Fibroblast of villous mesenchyme (primary cell): ENCODE measurements around the gene NTM. TPM values are rescaled to one million over a fixed set of nuclear protein-coding genes. Genes with fewer than 3 reads are reported as not detected.

Experiments used
- DNase-seq: peaks from one replicate; pipeline ENCODE4 v3.0.0-alpha.2; 2010; ENCODE audit warnings: low read depth
- H3K4me3 ChIP-seq: 2 replicates; pipeline ENCODE4 v1.5.1; 2011; ENCODE audit warnings: low read depth, mild to moderate bottlenecking, low read length
- CTCF ChIP-seq: IDR thresholded peaks from 2 replicates; pipeline ENCODE4 v1.5.1; 2012; ENCODE audit warnings: low read depth, mild to moderate bottlenecking, low read length; ENCODE audit not compliant: insufficient read depth
- total RNA-seq: library from RNA; depleted of rRNA; stranded (reverse); fragments of >200 nt; gene quantifications from 2 replicates; pipeline ENCODE4 v1.2.3, GENCODE V29; 2012

Gene NTM
- total RNA-seq, 1 donor: 7.3 TPM

GRCh38 chr11:131373095-131373725 is 2.8 kb downstream of the NTM start:
- TF ChIP-seq CTCF: no peak

GRCh38 chr11:131373756-131374155 is 3.3 kb downstream of the NTM start:
- no peak overlapping the region for H3K4me3 ChIP-seq
- no peak for TF ChIP-seq CTCF
- DNase-seq: no peak

More at GRCh38 chr11:131373095-131373725, 2.8 kb downstream of the NTM start:
- DNase-seq: no peak
- H3K4me3 ChIP-seq: no peak overlapping the region

- no peak overlapping the region for H3K4me3 ChIP-seq
- no peak for DNase-seq
- TF ChIP-seq CTCF: no peak
These were observed 5.0 kb downstream of the NTM start for GRCh38 chr11:131375421-131375820.

- no peak for DNase-seq
- no peak overlapping the region for H3K4me3 ChIP-seq
- TF ChIP-seq CTCF: no peak
These were observed 5.5 kb downstream of the NTM start for GRCh38 chr11:131375915-131376314.

GRCh38 chr11:131378931-131379330 is 8.5 kb downstream of the NTM start:
- TF ChIP-seq CTCF: no peak
- no peak for DNase-seq
- H3K4me3 ChIP-seq: no peak overlapping the region

- no peak overlapping the region for H3K4me3 ChIP-seq
- TF ChIP-seq CTCF: no peak
- DNase-seq: no peak
These were observed 15.5 kb downstream of the NTM start for GRCh38 chr11:131385763-131386390.
